ENCODE results near the gene ADRA2C.

The ADRA2C gene

GRCh38 chr4:3752022-3752421 is 14.2 kb upstream of the ADRA2C start:
- no peak for TF ChIP-seq SPI1 (IDR thresholded peaks at IDR 0.05; ENCODE audit: low read depth, low read length)
- no peak for TF ChIP-seq TAF1 (IDR thresholded peaks at IDR 0.05; ENCODE audit: low read depth, low read length)
- no peak for TF ChIP-seq POLR2AphosphoS5 (IDR thresholded peaks at IDR 0.05; ENCODE audit: low read depth, low read length)
- no peak for TF ChIP-seq POU2F2 (IDR thresholded peaks at IDR 0.05; ENCODE audit: low read depth, low read length)
- no peak for TF ChIP-seq POLR2A (IDR thresholded peaks at IDR 0.05; ENCODE audit: low read depth, low read length)
- no peak for TF ChIP-seq PAX5 (IDR thresholded peaks at IDR 0.05; ENCODE audit: insufficient read depth, low read length, severe bottlenecking)
- FAIRE-seq: no peak
- no peak for DNase-seq (ENCODE audit: insufficient read length, low spot score)

- DNase-seq (ENCODE audit: insufficient read length, low spot score) (no peak), FAIRE-seq (no peak)
- TF ChIP-seq PAX5 (IDR thresholded peaks at IDR 0.05; ENCODE audit: insufficient read depth, low read length, severe bottlenecking) (no peak), SPI1 (IDR thresholded peaks at IDR 0.05; ENCODE audit: low read depth, low read length) (no peak), POLR2A (IDR thresholded peaks at IDR 0.05; ENCODE audit: low read depth, low read length) (no peak), POLR2AphosphoS5 (IDR thresholded peaks at IDR 0.05; ENCODE audit: low read depth, low read length) (no peak), TAF1 (IDR thresholded peaks at IDR 0.05; ENCODE audit: low read depth, low read length) (no peak), POU2F2 (IDR thresholded peaks at IDR 0.05; ENCODE audit: low read depth, low read length) (no peak)
Observed at GRCh38 chr4:3753726-3754412, 12.3 kb upstream of the ADRA2C start.

GRCh38 chr4:3756343-3757059 is 9.7 kb upstream of the ADRA2C start:
- DNase-seq (ENCODE audit: insufficient read length, low spot score): no peak
- no peak for TF ChIP-seq TAF1 (IDR thresholded peaks at IDR 0.05; ENCODE audit: low read depth, low read length)
- TF ChIP-seq SPI1 (IDR thresholded peaks at IDR 0.05; ENCODE audit: low read depth, low read length): no peak
- TF ChIP-seq POLR2AphosphoS5 (IDR thresholded peaks at IDR 0.05; ENCODE audit: low read depth, low read length): no peak
- no peak for TF ChIP-seq PAX5 (IDR thresholded peaks at IDR 0.05; ENCODE audit: insufficient read depth, low read length, severe bottlenecking)
- TF ChIP-seq POU2F2 (IDR thresholded peaks at IDR 0.05; ENCODE audit: low read depth, low read length): no peak
- no peak for TF ChIP-seq POLR2A (IDR thresholded peaks at IDR 0.05; ENCODE audit: low read depth, low read length)

GRCh38 chr4:3759236-3759635 is 6.9 kb upstream of the ADRA2C start:
- DNase-seq (ENCODE audit: insufficient read length, low spot score): no peak
- no peak for FAIRE-seq
- TF ChIP-seq TAF1 (IDR thresholded peaks at IDR 0.05; ENCODE audit: low read depth, low read length) (no peak), POLR2A (IDR thresholded peaks at IDR 0.05; ENCODE audit: low read depth, low read length) (no peak), SPI1 (IDR thresholded peaks at IDR 0.05; ENCODE audit: low read depth, low read length) (no peak), PAX5 (IDR thresholded peaks at IDR 0.05; ENCODE audit: insufficient read depth, low read length, severe bottlenecking) (no peak), POU2F2 (IDR thresholded peaks at IDR 0.05; ENCODE audit: low read depth, low read length) (no peak), POLR2AphosphoS5 (IDR thresholded peaks at IDR 0.05; ENCODE audit: low read depth, low read length) (no peak)

More at GRCh38 chr4:3756343-3757059, 9.7 kb upstream of the ADRA2C start:
- no peak for FAIRE-seq

DNA sequence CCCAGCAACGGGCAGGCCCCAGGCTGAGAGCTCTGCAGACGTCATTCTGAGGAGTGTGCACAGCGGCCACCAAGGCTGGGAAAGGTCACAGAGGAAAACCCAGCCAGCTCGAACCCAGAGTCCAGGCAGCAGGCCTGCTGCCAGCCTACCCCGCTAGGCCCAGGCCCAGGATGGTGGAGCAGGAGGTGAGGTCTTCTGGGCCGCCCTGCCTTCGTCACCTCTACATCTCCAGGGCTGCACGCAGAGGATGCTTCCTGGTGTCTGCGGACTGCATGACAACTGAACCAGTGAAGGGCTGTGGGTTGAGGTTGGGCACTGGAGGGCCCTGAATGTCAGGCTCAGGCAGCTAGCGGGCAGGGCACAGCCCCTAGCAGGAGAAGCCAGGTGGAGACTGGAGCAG is 5.8 kb upstream of the ADRA2C start:
- FAIRE-seq (no peak), DNase-seq (ENCODE audit: insufficient read length, low spot score) (no peak)
- no peak for TF ChIP-seq SPI1 (IDR thresholded peaks at IDR 0.05; ENCODE audit: low read depth, low read length)
- TF ChIP-seq POLR2A (IDR thresholded peaks at IDR 0.05; ENCODE audit: low read depth, low read length): no peak
- no peak for TF ChIP-seq POLR2AphosphoS5 (IDR thresholded peaks at IDR 0.05; ENCODE audit: low read depth, low read length)
- no peak for TF ChIP-seq TAF1 (IDR thresholded peaks at IDR 0.05; ENCODE audit: low read depth, low read length)
- TF ChIP-seq POU2F2 (IDR thresholded peaks at IDR 0.05; ENCODE audit: low read depth, low read length): no peak
- TF ChIP-seq PAX5 (IDR thresholded peaks at IDR 0.05; ENCODE audit: insufficient read depth, low read length, severe bottlenecking): no peak

GRCh38 chr4:3760841-3761240 is 5.3 kb upstream of the ADRA2C start:
- DNase-seq (ENCODE audit: insufficient read length, low spot score) (no peak), FAIRE-seq (no peak)

GRCh38 chr4:3762264-3762663 is 3.9 kb upstream of the ADRA2C start:
- FAIRE-seq: no peak
- no peak for DNase-seq (ENCODE audit: insufficient read length, low spot score)
- TF ChIP-seq POU2F2 (IDR thresholded peaks at IDR 0.05; ENCODE audit: low read depth, low read length) (no peak), TAF1 (IDR thresholded peaks at IDR 0.05; ENCODE audit: low read depth, low read length) (no peak), PAX5 (IDR thresholded peaks at IDR 0.05; ENCODE audit: insufficient read depth, low read length, severe bottlenecking) (no peak), POLR2A (IDR thresholded peaks at IDR 0.05; ENCODE audit: low read depth, low read length) (no peak), POLR2AphosphoS5 (IDR thresholded peaks at IDR 0.05; ENCODE audit: low read depth, low read length) (no peak), SPI1 (IDR thresholded peaks at IDR 0.05; ENCODE audit: low read depth, low read length) (no peak)

More at GRCh38 chr4:3760841-3761240, 5.3 kb upstream of the ADRA2C start:
- TF ChIP-seq SPI1 (IDR thresholded peaks at IDR 0.05; ENCODE audit: low read depth, low read length) (no peak), POLR2AphosphoS5 (IDR thresholded peaks at IDR 0.05; ENCODE audit: low read depth, low read length) (no peak), TAF1 (IDR thresholded peaks at IDR 0.05; ENCODE audit: low read depth, low read length) (no peak), POLR2A (IDR thresholded peaks at IDR 0.05; ENCODE audit: low read depth, low read length) (no peak)

DNA sequence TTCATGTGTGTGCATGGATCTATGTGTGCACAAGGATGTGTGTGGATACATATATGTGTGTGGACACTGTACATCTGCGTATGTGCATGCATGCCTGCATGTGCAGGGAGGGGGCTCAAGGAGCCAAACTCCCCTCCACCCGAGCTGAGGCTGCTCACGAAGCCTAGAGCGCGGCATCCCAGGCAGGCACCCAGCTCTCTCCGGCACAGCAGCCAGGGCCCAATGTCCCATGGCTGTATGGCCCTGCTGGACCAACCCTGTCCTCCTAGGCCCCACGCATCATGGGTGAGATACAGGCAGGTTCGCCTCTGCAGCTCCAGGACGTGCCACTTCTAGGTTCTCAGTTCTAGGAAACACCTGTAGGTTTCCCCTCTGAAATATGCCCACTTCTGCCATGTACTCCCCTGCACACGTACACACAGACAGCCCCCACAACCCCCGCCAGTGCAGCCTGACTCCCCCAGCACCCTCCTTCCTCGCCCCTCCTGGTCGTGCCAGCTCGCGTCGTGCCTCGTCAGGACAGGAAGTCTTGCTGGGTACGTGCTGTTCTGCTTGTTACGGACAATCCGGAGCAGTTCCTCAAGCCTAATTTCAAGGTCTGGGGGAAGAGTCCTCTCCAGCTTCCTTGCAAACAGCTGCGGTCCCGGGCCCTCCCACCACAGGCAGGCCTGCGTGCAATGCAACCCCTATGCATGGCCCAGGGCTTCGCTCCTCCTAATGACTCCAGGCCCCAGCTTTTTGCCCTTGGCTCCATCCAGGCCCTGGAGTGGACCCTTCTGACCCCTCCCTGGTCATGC is 3.2 kb upstream of the ADRA2C start:
- DNase-seq (ENCODE audit: insufficient read length, low spot score) (no peak), FAIRE-seq (no peak)
- no peak for TF ChIP-seq SPI1 (IDR thresholded peaks at IDR 0.05; ENCODE audit: low read depth, low read length)

- no peak for FAIRE-seq
- peak; percentile 51 for DNase-seq (ENCODE audit: insufficient read length, low spot score)
- no peak for TF ChIP-seq SPI1 (IDR thresholded peaks at IDR 0.05; ENCODE audit: low read depth, low read length)
- no peak for TF ChIP-seq TAF1 (IDR thresholded peaks at IDR 0.05; ENCODE audit: low read depth, low read length)
- TF ChIP-seq POLR2AphosphoS5 (IDR thresholded peaks at IDR 0.05; ENCODE audit: low read depth, low read length): no peak
Observed at GRCh38 chr4:3765271-3766035, 732 bp upstream of the ADRA2C start.
